Liver (tissue), 3 donors: ENCODE data around the gene KRTAP10-7.

Experiments used
- CTCF ChIP-seq: fragments of 150-350 bp; IDR thresholded peaks from 2 replicates; pipeline ENCODE4 v1.5.1; 2017; ENCODE audit warnings: improper control_type of control experiment, low read depth, low read length; ENCODE audit not compliant: missing input control
- FOXA1 ChIP-seq: IDR thresholded peaks from 2 replicates; pipeline ENCODE4 v1.6.1; 2016; ENCODE audit warnings: antibody characterized with exemption
- JUND ChIP-seq, 2 donors: IDR thresholded peaks; 2 replicates each; pipeline ENCODE4 v1.6.1; 2016; ENCODE audit warnings: antibody characterized with exemption in 2 of 2
- RAD21 ChIP-seq, 2 donors: IDR thresholded peaks; 2 replicates each; pipeline ENCODE4 v1.6.1; 2016; ENCODE audit warnings: antibody characterized with exemption in 2 of 2, mild to moderate bottlenecking in 2 of 2
- REST ChIP-seq: IDR thresholded peaks from 2 replicates; pipeline ENCODE4 v1.6.1; 2016; ENCODE audit warnings: antibody characterized with exemption, mild to moderate bottlenecking
- SP1 ChIP-seq: IDR thresholded peaks from 2 replicates; pipeline ENCODE4 v1.6.1; 2018; ENCODE audit warnings: antibody characterized with exemption, mild to moderate bottlenecking
- TAF1 ChIP-seq: conservative IDR thresholded peaks from 2 replicates; pipeline ENCODE4 v1.6.1; 2016; ENCODE audit warnings: antibody characterized with exemption, mild to moderate bottlenecking
- YY1 ChIP-seq: IDR thresholded peaks from 2 replicates; pipeline ENCODE4 v1.6.1; 2016; ENCODE audit warnings: antibody characterized with exemption, mild to moderate bottlenecking
- ZBTB33 ChIP-seq: IDR thresholded peaks from 2 replicates; pipeline ENCODE4 v1.6.1; 2016; ENCODE audit warnings: antibody characterized with exemption
- donor health status: healthy.
- donor health status: healthy.

- TF ChIP-seq CTCF, result no peak
- no peak for TF ChIP-seq YY1
- TF ChIP-seq REST, result no peak
- no peak for TF ChIP-seq SP1
- no peak for TF ChIP-seq RAD21 (IDR thresholded peaks at IDR 0.05)
- no peak for TF ChIP-seq FOXA1
- no peak for TF ChIP-seq TAF1
- no peak for TF ChIP-seq JUND (IDR thresholded peaks at IDR 0.05)
- no peak for TF ChIP-seq ZBTB33
Observed at GRCh38 chr21:44650973-44651675, 50.7 kb downstream of the KRTAP10-7 start.
